HEK293 (cell line): ENCODE results near the gene GSK3B.

Experiments
- CTCF ChIA-PET: fragments of 350-600 bp; formaldehyde crosslinking; extraction: SDS; loops from one replicate; lab custom pipeline; 2021; ENCODE audit warnings: antibody characterized with exemption; lab: Yijun Ruan, JAX
- POLR2A ChIA-PET: fragments of 300-600 bp; formaldehyde crosslinking; extraction: SDS; loops from one replicate; lab custom pipeline; 2020; ENCODE audit warnings: antibody characterized with exemption, inconsistent platforms; lab: Yijun Ruan, JAX
- H3K27ac ChIP-seq: fragments of 200-500 bp; sonication (Bioruptor generic); 2 replicates; pipeline ENCODE4 v1.5.1; 2014; ENCODE audit warnings: low read depth, low read length, control low read depth, inconsistent platforms; ENCODE audit errors: extremely low read depth
- H3K36me3 ChIP-seq, 2 experiments: fragments of 200-500 bp in 1 of 2; sonication (Bioruptor generic) in 1 of 2; 1 replicate in 1 of 2; 2 replicates in 1 of 2; pipeline ENCODE4 v1.5.1; 2014 to 2017; ENCODE audit warnings: inconsistent platforms in 2 of 2, low read length in 2 of 2; ENCODE audit not compliant: control insufficient read depth in 2 of 2, insufficient read depth in 1 of 2
- H3K4me1 ChIP-seq: fragments of 200-500 bp; sonication (Bioruptor generic); 2 replicates; pipeline ENCODE4 v1.5.1; 2014; ENCODE audit warnings: mild to moderate bottlenecking, low read length, inconsistent platforms; ENCODE audit not compliant: control insufficient read depth, insufficient read depth
- H3K4me3 ChIP-seq: 2 replicates; pipeline ENCODE4 v1.5.1; 2011; ENCODE audit warnings: low read depth, mild to moderate bottlenecking, control low read depth, low read length, moderate library complexity
- H3K9me3 ChIP-seq: fragments of 200-500 bp; sonication (Bioruptor generic); 2 replicates; pipeline ENCODE4 v1.5.1; 2014; ENCODE audit warnings: low read depth, low read length, inconsistent platforms; ENCODE audit not compliant: control insufficient read depth, insufficient read depth
- GLIS1 ChIP-seq: fragments of 450-650 bp; formaldehyde crosslinking; IDR thresholded peaks from 2 replicates; pipeline ENCODE4 v1.5.1; 2016; ENCODE audit warnings: missing biosample characterization, missing genetic modification characterization
- HOXA7 ChIP-seq: sonication (generic); formaldehyde crosslinking; IDR thresholded peaks from 2 replicates; pipeline ENCODE4 v1.8.1; 2022; ENCODE audit warnings: missing genetic modification reagents, borderline replicate concordance
- KLF9 ChIP-seq: fragments of 450-650 bp; formaldehyde crosslinking; IDR thresholded peaks from 2 replicates; pipeline ENCODE4 v1.5.1; 2016; ENCODE audit warnings: missing biosample characterization, missing genetic modification characterization, low read depth
- SETDB1 ChIP-seq: IDR thresholded peaks from one replicate; pipeline ENCODE4 v1.6.1; 2017; ENCODE audit warnings: mild to moderate bottlenecking, low read length, moderate library complexity, mixed read lengths; ENCODE audit not compliant: insufficient read length
- TRIM28 ChIP-seq: IDR thresholded peaks from 2 replicates; pipeline ENCODE4 v1.6.1; 2011; ENCODE audit warnings: low read length, control low read depth, borderline replicate concordance
- ZFHX2 ChIP-seq: fragments of 450-650 bp; formaldehyde crosslinking; conservative IDR thresholded peaks from 2 replicates; pipeline ENCODE4 v1.5.1; 2016; ENCODE audit warnings: missing biosample characterization, missing genetic modification characterization
- ZNF121 ChIP-seq: fragments of 450-650 bp; formaldehyde crosslinking; IDR thresholded peaks from 2 replicates; pipeline ENCODE4 v1.5.1; 2016; ENCODE audit warnings: missing biosample characterization, missing genetic modification characterization
- ZNF138 ChIP-seq: fragments of 450-650 bp; formaldehyde crosslinking; IDR thresholded peaks from 2 replicates; pipeline ENCODE4 v1.5.1; 2016; ENCODE audit warnings: missing biosample characterization, missing genetic modification characterization, borderline replicate concordance
- ZNF24 ChIP-seq: fragments of 450-650 bp; formaldehyde crosslinking; IDR thresholded peaks from 2 replicates; pipeline ENCODE4 v1.5.1; 2016; ENCODE audit warnings: missing biosample characterization, missing genetic modification characterization
- ZNF311 ChIP-seq: fragments of 450-650 bp; formaldehyde crosslinking; IDR thresholded peaks from 2 replicates; pipeline ENCODE4 v1.5.1; 2017; ENCODE audit warnings: missing biosample characterization, missing genetic modification characterization, borderline replicate concordance
- ZNF394 ChIP-seq: fragments of 450-650 bp; formaldehyde crosslinking; IDR thresholded peaks from 2 replicates; pipeline ENCODE4 v1.5.1; 2016; ENCODE audit warnings: missing biosample characterization, missing genetic modification characterization, mild to moderate bottlenecking, moderate library complexity, borderline replicate concordance
- ZNF549 ChIP-seq: fragments of 450-650 bp; IDR thresholded peaks from 2 replicates; pipeline ENCODE4 v1.5.1; 2018; ENCODE audit warnings: missing biosample characterization, missing genetic modification characterization, mild to moderate bottlenecking, inconsistent platforms, moderate library complexity
- ZNF654 ChIP-seq: fragments of 450-650 bp; formaldehyde crosslinking; IDR thresholded peaks from 2 replicates; pipeline ENCODE4 v1.5.1; 2016; ENCODE audit warnings: low read depth, missing biosample characterization, missing genetic modification characterization
- ZNF660 ChIP-seq: fragments of 450-650 bp; IDR thresholded peaks from 2 replicates; pipeline ENCODE4 v1.5.1; 2018; ENCODE audit warnings: missing biosample characterization, mild to moderate bottlenecking, missing genetic modification characterization
- ZNF664 ChIP-seq: fragments of 450-650 bp; formaldehyde crosslinking; IDR thresholded peaks from 2 replicates; pipeline ENCODE4 v1.5.1; 2016; ENCODE audit warnings: missing biosample characterization, missing genetic modification characterization
- ZNF777 ChIP-seq: fragments of 450-650 bp; formaldehyde crosslinking; IDR thresholded peaks from 2 replicates; pipeline ENCODE4 v1.5.1; 2017; ENCODE audit warnings: missing biosample characterization, missing genetic modification characterization, borderline replicate concordance
- TF ChIP-seq, protein P1 (sequence below): fragments of 450-650 bp; formaldehyde crosslinking; IDR thresholded peaks from 2 replicates; pipeline ENCODE4 v1.5.1; 2017; ENCODE audit warnings: missing biosample characterization, missing genetic modification characterization
- TF ChIP-seq, protein P2 (sequence below): fragments of 450-650 bp; formaldehyde crosslinking; IDR thresholded peaks from 2 replicates; pipeline ENCODE4 v1.5.1; 2016; ENCODE audit warnings: missing biosample characterization, missing genetic modification characterization
- TF ChIP-seq, protein P3 (sequence below): fragments of 450-650 bp; formaldehyde crosslinking; IDR thresholded peaks from 2 replicates; pipeline ENCODE4 v1.5.1; 2016; ENCODE audit warnings: missing biosample characterization, missing genetic modification characterization

The GSK3B gene

DNA sequence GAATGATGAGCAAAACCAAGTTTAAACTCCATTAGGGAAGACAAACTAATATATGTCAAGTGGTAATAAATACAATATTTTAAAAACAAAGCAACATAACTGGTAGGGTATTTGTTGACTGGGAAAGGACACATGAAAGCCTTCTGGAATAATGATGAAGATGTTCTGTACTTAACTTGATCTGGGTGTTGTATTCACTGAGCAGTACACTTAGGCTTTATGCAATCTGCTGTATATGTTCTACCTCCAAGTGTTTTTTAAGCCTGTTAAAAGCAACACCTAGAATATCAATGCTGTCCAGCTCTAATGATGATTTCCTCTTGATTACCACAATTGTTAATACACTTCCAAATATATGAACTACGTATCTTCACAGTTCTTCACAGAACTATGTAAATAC, 46.6 kb downstream of the GSK3B start:
- Histone ChIP-seq H3K36me3 (no peaks in the 10 kb centered on the region), H3K4me3 (no peak overlapping the region), H3K4me1 (peaks cover 30% of the 10 kb centered on the region), H3K9me3 (no peaks in the 10 kb centered on the region), H3K27ac (no peak overlapping the region)
- TF ChIP-seq ZNF777 (tag by site-specific recombination) (no peak), KLF9 (tag by site-specific recombination) (no peak)
- TF ChIP-seq, protein P1, sequence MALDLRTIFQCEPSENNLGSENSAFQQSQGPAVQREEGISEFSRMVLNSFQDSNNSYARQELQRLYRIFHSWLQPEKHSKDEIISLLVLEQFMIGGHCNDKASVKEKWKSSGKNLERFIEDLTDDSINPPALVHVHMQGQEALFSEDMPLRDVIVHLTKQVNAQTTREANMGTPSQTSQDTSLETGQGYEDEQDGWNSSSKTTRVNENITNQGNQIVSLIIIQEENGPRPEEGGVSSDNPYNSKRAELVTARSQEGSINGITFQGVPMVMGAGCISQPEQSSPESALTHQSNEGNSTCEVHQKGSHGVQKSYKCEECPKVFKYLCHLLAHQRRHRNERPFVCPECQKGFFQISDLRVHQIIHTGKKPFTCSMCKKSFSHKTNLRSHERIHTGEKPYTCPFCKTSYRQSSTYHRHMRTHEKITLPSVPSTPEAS (tag by site-specific recombination), result no peak
- POLR2A ChIA-PET, result no interaction called here
- CTCF ChIA-PET, result no interaction called here

DNA sequence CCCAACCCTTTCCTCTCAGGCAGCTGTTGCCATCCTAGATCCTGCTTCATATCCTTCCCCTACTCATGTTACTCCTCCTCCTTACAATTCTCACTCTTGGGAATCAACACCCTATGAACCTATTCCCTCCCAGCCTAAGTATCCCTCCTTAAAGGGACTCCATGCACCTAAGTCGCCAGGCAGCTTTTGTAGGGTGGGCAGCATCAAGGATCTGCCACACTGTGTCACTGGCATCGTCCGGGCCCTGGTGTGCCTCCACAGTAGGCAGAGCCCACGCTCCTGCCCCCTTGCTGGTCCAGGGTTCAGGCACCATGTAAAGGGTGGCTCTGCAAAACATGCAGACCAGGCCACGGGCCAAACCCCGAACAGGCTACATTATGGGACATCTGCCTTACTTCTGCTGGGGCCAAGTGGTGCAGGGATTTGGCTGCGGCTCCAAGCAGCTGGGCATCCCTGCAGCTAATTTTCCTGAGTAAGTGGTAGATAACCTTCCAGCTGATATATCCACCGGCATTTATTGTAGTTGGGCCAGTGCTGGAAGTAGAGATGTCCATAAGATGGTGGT, 53.4 kb downstream of the GSK3B start:
- H3K27ac ChIP-seq, result no peak overlapping the region
- TF ChIP-seq ZNF121 (tag by site-specific recombination) (no peak), ZNF24 (no peak), ZFHX2 (tag by site-specific recombination) (no peak), ZNF660 (tag by site-specific recombination) (no peak), ZNF311 (tag by site-specific recombination) (no peak), ZNF549 (tag by site-specific recombination) (no peak), ZNF394 (tag by site-specific recombination) (no peak)
- TF ChIP-seq, protein P2, sequence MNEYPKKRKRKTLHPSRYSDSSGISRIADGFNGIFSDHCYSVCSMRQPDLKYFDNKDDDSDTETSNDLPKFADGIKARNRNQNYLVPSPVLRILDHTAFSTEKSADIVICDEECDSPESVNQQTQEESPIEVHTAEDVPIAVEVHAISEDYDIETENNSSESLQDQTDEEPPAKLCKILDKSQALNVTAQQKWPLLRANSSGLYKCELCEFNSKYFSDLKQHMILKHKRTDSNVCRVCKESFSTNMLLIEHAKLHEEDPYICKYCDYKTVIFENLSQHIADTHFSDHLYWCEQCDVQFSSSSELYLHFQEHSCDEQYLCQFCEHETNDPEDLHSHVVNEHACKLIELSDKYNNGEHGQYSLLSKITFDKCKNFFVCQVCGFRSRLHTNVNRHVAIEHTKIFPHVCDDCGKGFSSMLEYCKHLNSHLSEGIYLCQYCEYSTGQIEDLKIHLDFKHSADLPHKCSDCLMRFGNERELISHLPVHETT, result no peak
- H3K4me1 ChIP-seq, result no peaks in the 10 kb centered on the region
- no peaks in the 10 kb centered on the region for H3K36me3 ChIP-seq
- H3K4me3 ChIP-seq, result no peak overlapping the region
- CTCF ChIA-PET, result interaction anchor here (0.6 to 1.4 kb wide), 3 partner anchors 10 to 149 kb away, joined by 3 to 4 read pairs (median 3); no protein-coding TSS in a partner anchor
- H3K9me3 ChIP-seq, result no peaks in the 10 kb centered on the region
- POLR2A ChIA-PET, result no interaction called here

DNA sequence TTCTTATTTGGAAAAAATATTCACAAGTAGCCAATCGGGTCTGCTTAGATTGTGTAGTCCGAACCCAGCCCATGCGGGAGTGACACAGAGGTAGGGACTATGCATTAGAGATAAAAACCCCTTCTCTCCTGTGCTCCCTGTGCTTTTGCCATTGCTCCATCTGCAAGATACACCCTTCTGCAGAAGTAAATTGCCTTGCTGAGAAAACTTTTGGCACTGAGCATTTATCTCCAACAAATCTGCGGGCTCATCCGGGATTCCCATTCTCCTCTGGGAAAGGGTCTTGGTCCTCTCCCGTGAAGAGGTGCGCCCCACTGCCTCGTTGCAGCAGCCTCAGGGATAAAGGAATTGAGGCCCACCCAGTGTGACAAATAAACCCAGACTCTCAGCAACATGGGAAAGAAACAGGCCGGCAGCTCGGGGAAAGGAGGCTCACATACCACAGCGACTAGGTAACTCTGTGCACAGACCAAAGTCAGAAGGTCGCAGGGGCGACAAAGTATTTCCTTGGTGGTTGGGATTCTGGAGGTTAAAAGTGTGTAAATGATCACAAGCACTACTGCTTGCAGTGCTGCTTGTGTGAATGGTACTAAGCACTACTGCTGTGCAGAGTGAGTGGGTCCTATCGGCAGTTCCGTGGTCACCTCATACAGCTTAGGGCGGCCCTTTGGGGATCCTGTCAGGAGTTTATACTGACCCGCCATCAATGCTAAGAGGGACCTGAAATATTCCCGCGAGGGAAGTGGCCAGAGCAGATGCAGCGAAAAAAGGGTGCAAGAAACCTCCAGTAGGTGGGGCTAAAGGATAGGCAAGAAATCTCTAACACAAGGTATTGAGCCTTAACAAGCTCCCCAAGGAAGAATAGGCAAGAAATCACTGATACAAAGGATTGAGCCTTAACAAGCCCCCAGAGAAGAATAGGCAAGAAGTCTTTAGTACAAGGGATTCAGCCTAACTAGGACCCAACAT, 54.3 kb downstream of the GSK3B start:
- H3K9me3 ChIP-seq, result no peaks in the 10 kb centered on the region
- no peak overlapping the region for H3K4me3 ChIP-seq
- CTCF ChIA-PET, result interaction anchor here (0.6 to 1.4 kb wide), 7 partner anchors 11 to 797 kb away, joined by 3 to 7 read pairs (median 3); no protein-coding TSS in a partner anchor
- 0 out of 2 replicates have a peak, but pooled peaks have one; percentile 14 for TF ChIP-seq ZNF654 (tag by site-specific recombination)
- peak; percentile 95 for TF ChIP-seq SETDB1
- TF ChIP-seq HOXA7 (CRISPR knock-in tag), result no peak
- no peak for TF ChIP-seq GLIS1 (tag by site-specific recombination)
- peak; percentile 53; the same call in 1 of the 2 replicates for TF ChIP-seq TRIM28
- TF ChIP-seq, protein P3, sequence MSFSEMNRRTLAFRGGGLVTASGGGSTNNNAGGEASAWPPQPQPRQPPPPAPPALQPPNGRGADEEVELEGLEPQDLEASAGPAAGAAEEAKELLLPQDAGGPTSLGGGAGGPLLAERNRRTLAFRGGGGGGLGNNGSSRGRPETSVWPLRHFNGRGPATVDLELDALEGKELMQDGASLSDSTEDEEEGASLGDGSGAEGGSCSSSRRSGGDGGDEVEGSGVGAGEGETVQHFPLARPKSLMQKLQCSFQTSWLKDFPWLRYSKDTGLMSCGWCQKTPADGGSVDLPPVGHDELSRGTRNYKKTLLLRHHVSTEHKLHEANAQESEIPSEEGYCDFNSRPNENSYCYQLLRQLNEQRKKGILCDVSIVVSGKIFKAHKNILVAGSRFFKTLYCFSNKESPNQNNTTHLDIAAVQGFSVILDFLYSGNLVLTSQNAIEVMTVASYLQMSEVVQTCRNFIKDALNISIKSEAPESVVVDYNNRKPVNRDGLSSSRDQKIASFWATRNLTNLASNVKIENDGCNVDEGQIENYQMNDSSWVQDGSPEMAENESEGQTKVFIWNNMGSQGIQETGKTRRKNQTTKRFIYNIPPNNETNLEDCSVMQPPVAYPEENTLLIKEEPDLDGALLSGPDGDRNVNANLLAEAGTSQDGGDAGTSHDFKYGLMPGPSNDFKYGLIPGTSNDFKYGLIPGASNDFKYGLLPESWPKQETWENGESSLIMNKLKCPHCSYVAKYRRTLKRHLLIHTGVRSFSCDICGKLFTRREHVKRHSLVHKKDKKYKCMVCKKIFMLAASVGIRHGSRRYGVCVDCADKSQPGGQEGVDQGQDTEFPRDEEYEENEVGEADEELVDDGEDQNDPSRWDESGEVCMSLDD (tag by site-specific recombination), result no peak
- no peak for TF ChIP-seq ZNF138 (tag by site-specific recombination)
- no peak for TF ChIP-seq ZNF664 (tag by site-specific recombination)
- no peak overlapping the region for H3K27ac ChIP-seq
- POLR2A ChIA-PET, result no interaction called here
- H3K4me1 ChIP-seq, result no peaks in the 10 kb centered on the region
- no peaks in the 10 kb centered on the region for H3K36me3 ChIP-seq
